ENCODE data around the gene FBXL3.

- TF ChIP-seq CTCF (IDR thresholded peaks at IDR 0.05) (no peak), EP300 (IDR thresholded peaks at IDR 0.05) (no peak), POLR2AphosphoS5 (IDR thresholded peaks at IDR 0.05) (no peak), POLR2A (IDR thresholded peaks at IDR 0.05; ENCODE audit: low read depth) (no peak)
Observed at GRCh38 chr13:77019756-77020155, 7.2 kb downstream of the FBXL3 start.
